ENCODE measurements around the gene CCSAP. TPM values are rescaled to one million over a fixed set of nuclear protein-coding genes. Genes with fewer than 3 reads are reported as not detected.

Gene CCSAP
- total and polyA plus RNA-seq, 11 donors, result 0.94 to 6.2 (median 2.5) TPM

DNA sequence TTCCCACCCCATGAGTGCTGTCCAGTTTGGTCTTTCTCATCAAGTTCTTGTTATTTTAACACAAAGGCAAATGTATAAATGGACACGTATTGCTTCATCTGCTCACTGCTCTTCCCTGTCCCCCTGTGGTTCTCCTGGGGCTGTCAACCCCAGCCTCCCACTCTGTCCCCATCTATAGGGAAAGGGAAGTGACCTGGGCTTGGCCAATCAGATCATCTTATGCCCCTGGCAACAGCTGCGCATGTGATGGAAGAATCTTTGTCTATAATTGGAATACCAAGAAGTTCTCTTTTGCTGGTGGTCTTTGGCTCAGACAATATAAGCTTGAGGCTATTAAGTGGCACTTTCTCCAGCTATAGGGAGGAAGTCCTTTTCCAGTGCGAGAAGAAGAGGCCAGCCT lies 4.7 kb upstream of the CCSAP start:
- TF ChIP-seq POLR2A (IDR thresholded peaks at IDR 0.05), result no peak
- TF ChIP-seq, protein P1, sequence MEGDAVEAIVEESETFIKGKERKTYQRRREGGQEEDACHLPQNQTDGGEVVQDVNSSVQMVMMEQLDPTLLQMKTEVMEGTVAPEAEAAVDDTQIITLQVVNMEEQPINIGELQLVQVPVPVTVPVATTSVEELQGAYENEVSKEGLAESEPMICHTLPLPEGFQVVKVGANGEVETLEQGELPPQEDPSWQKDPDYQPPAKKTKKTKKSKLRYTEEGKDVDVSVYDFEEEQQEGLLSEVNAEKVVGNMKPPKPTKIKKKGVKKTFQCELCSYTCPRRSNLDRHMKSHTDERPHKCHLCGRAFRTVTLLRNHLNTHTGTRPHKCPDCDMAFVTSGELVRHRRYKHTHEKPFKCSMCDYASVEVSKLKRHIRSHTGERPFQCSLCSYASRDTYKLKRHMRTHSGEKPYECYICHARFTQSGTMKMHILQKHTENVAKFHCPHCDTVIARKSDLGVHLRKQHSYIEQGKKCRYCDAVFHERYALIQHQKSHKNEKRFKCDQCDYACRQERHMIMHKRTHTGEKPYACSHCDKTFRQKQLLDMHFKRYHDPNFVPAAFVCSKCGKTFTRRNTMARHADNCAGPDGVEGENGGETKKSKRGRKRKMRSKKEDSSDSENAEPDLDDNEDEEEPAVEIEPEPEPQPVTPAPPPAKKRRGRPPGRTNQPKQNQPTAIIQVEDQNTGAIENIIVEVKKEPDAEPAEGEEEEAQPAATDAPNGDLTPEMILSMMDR (IDR thresholded peaks at IDR 0.05), result no peak
- DNase-seq (no peak), ATAC-seq (no peak)
- intact Hi-C loops (cut with DNase I), result loop anchor here in 1 of 10 donors (5.0 kb wide), 1 partner anchor 80 kb away; no protein-coding TSS in a partner anchor
- Histone ChIP-seq H3K27me3 (peaks cover 0 to 16% (median 0%) of the 10 kb centered on the region in 9 donors), H3K36me3 (no peaks in the 10 kb centered on the region), H3K27ac (no peak overlapping the region), H3K9me3 (no peaks in the 10 kb centered on the region), H3K4me1 (peaks cover 0 to 9% (median 4%) of the 10 kb centered on the region in 12 donors), H3K4me3 (no peak overlapping the region)
- 53 to 73% (median 61%) methylated on average over 3 of the region's 3 CpGs for WGBS, 4 donors

GRCh38 chr1:229344937-229345684 lies 2.3 kb upstream of the CCSAP start:
- Histone ChIP-seq H3K4me1 (peaks cover 0 to 26% (median 14%) of the 10 kb centered on the region in 12 donors), H3K9me3 (no peaks in the 10 kb centered on the region), H3K36me3 (no peaks in the 10 kb centered on the region), H3K27ac (no peak overlapping the region), H3K4me3 (no peak overlapping the region), H3K27me3 (peaks cover 0 to 7% (median 0%) of the 10 kb centered on the region in 9 donors)
- no peak for ATAC-seq
- intact Hi-C loops (cut with DNase I), result loop anchor here in 3 of 10 donors (5.0 kb wide), 2 partner anchors 78 to 83 kb away; no protein-coding TSS in a partner anchor
- no peak for DNase-seq
- TF ChIP-seq, protein P1 (IDR thresholded peaks at IDR 0.05), result no peak
- no peak for TF ChIP-seq POLR2A (IDR thresholded peaks at IDR 0.05)
- 68 to 71% (median 70%) methylated on average over 8 of the region's 8 CpGs for WGBS, 4 donors

- intact Hi-C loops (cut with DNase I), result loop anchor here in 2 of 10 donors (5.0 kb wide), 2 partner anchors 77 to 82 kb away; no protein-coding TSS in a partner anchor
- no peak for DNase-seq
- 79 to 89% (median 83%) methylated on average over 16 of the region's 16 CpGs for WGBS, 4 donors
These were observed 1.3 kb upstream of the CCSAP start for GRCh38 chr1:229344139-229344538.

More at GRCh38 chr1:229344139-229344538, 1.3 kb upstream of the CCSAP start:
- H3K4me3 ChIP-seq, result peak overlapping the region in 4 of 12 donors; percentile 75 to 99 (median 94)
- H3K9me3 ChIP-seq, result no peaks in the 10 kb centered on the region
- no peak overlapping the region for H3K27ac ChIP-seq
- no peaks in the 10 kb centered on the region for H3K36me3 ChIP-seq
- ATAC-seq, result no peak
- H3K27me3 ChIP-seq, result peaks cover 0 to 5% (median 0%) of the 10 kb centered on the region in 9 donors
- peaks cover 0 to 34% (median 14%) of the 10 kb centered on the region in 12 donors for H3K4me1 ChIP-seq
- TF ChIP-seq, protein P1 (IDR thresholded peaks at IDR 0.05), result no peak
- TF ChIP-seq POLR2A (IDR thresholded peaks at IDR 0.05), result no peak
